Activated CD8-positive, alpha-beta memory T cell treated with anti-CD3 and anti-CD28 coated beads for 36 hours (primary cell): ENCODE measurements around the gene TRIM62. TPM values are rescaled to one million over a fixed set of nuclear protein-coding genes. Genes with fewer than 3 reads are reported as not detected.

ENCODE experiments used
- CTCF ChIA-PET: fragments of 350-600 bp; sonication (Branson Sonifier 250); formaldehyde crosslinking; loops from one replicate; lab custom pipeline; 2021; ENCODE audit warnings: antibody characterized with exemption; lab: Charles Lee
- POLR2A ChIA-PET: fragments of 350-600 bp; sonication (Branson Sonifier 250); formaldehyde crosslinking; loops from one replicate; lab custom pipeline; 2021; ENCODE audit warnings: antibody characterized with exemption; lab: Charles Lee
- total RNA-seq, 2 experiments: library from RNA; stranded (reverse); gene quantifications; one replicate each; pipeline ENCODE4 v1.2.3, GENCODE V29; 2021

TRIM62 gene
- total RNA-seq, 2 experiments from 2014 or later, result 4.5 to 5.3 TPM

DNA sequence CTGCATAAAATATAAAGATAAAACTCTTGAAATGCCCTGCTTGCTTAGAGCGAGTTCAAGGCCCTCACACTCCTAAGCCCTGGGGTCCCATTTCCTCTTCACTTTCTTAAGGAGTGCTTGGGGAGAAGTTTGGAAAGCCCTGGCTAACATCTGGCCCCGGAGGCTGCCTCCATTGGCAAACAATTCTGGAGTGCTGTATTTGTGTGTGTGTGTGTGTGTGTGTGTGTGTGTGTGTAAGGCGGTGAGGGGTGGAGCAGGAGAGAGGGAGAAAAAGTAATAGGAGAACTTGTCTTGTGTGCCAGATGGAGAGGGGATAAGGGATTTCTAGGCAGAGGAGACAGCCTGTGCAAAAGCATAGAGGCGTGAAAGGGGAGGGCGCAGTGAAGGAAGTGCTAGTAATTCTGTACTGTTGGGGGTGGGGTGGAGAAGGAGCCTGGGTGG is 578 bp upstream of the TRIM62 start:
- CTCF ChIA-PET, result no interaction called here
- POLR2A ChIA-PET, result interaction anchor here (0.6 kb wide), 1 partner anchor 86 kb away, joined by 3 read pairs; no protein-coding TSS in a partner anchor

DNA sequence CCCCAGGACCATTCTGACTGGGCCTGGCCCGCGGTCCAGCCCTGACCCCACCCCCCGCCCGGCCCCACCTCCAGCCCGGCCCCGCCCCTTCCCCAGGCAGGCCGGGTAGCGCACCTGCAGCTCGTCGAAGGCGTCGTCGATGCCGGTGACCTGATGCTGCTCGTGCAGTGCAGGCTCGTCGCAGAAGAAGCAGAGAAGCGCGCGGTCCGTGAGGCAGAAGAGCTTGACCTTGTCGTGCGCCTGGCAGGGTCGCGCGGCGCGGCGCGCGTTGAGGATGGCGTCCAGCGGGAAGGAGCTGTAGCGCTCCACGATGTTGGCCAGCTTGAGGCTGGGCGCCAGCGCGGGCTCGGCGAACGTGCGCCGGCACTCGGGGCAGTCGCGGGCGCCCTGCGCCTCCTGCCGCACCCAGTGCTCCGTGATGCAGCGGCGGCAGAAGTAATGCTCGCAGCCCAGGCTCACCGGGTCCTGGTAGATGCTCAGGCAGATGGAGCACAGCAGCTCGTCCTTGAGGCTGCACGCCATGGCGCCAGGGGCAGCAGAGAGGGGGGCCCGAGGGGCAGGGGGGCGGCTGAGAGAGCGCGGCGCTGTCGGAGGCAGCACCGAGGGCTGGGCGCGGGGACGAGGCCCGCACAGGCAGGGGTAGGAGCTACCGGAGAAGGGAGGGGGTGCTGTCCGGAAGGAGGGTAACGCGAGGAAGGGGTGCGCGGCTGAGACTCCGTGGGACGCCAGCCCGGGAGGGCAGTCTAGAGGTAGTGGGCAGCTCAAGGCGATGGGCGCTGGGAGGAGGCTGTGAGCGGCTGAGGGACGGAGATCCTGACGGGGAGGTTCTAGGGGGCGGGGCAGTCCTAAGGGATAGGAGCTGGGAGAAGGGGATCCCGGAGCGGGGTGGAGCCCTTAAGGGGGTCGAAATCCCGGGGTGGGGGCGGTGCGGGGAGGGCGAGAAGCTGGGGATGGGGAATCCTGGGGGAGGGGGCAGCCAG is 642 bp downstream of the TRIM62 start:
- CTCF ChIA-PET, result interaction anchor here (1.1 to 1.5 kb wide), 5 partner anchors 9 to 114 kb away, joined by 4 to 11 read pairs (median 6); no protein-coding TSS in a partner anchor
- POLR2A ChIA-PET, result interaction anchor here (0.6 to 1.6 kb wide), 3 partner anchors 54 to 545 kb away, joined by 7 to 9 read pairs (median 8); no protein-coding TSS in a partner anchor

DNA sequence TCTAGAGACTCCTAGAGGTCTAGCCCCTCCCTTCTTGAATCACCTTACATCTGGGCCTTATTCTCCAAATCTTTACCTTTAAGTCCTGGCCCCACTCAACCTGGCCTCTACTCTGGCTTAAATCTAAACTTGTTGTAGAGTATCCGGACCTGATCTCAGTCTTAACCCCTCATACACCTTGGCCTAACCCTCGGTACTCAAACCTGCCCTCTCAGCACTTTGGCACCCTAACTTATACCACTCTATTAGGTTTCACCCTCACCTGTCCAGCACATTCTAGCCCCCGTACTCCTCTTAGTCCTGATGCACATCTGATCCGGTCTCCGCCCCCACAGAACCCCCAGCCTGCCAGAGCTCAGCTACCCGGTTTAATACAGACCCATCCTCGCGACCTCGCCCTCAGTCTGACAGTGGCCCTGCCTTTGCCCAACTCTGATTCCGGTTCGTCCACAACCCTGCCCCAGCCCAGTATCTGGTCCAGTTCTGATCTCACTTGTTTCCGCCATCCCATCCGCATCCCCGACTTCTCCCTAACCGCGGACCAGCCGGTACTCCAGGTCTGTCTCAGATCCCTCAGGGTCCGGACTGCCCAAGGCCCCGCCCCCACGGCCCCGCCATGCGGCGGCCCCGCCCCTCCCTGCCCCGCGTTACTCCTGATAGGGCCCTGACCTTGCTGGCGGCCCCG is 1.5 kb downstream of the TRIM62 start:
- POLR2A ChIA-PET, result interaction anchor here (1.6 kb wide), 1 partner anchor 53 kb away, joined by 8 read pairs; no protein-coding TSS in a partner anchor
- CTCF ChIA-PET, result interaction anchor here (1.2 to 1.5 kb wide), 3 partner anchors 8 to 53 kb away, joined by 4 to 11 read pairs (median 6); no protein-coding TSS in a partner anchor

DNA sequence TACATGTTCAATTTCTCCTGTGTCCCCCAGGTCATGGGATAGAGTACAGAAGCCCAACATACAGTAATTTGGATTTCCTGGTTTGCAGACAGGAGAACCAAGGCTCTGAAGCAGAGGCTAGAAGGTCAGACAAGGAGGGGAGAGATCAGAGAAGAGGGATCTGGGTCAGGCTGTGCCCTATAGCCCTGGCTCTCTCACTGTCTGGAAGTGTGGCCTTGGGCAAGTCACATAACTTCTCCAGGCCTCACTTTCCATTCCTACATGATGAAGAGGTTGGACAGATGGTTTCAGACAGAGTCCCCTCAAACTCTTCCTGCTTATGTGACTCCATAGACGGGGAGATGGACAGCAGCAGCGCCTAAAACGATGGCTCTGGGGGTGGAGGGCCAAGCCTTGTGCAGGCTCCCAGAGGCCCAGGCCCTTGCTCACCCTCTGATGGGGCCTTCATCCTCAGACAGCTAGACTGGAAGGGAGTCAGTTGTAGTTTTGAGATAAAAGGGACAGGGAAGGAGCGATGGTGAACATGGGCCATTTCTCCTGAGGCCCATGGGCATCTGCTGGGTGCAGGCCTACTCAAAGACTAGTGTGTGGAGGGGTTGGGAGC is 2.9 kb downstream of the TRIM62 start:
- ChIA-PET CTCF (no interaction called here), POLR2A (interaction anchor here (0.8 kb wide), 1 partner anchor 98 kb away, joined by 3 read pairs; no protein-coding TSS in a partner anchor)

DNA sequence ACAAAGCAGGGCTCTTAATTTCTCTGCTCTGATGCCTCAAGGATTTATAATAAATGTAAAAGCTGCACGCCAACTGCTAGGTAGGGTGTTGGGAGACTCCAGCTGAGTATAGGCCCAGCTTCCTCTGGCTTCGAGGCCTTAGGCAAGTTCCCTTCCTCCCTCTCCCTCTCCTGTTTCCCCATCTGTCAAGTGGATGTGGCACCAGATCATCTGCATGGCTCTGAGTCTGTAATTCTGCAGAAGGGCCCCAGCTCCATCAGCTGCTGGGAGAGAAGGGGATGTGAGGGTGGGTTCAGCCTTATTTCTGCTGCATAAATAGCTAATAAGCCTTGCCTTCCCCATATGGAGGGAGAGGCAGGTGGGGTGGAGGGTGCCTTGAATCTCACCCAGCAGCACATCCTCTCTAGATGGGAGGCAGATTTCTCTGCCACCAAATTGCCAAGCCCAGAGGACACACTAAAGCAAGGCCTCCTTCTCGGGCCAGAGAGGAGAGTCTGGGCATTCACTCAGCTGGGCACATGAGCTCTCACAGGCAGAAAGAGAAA is 3.8 kb downstream of the TRIM62 start:
- CTCF ChIA-PET, result no interaction called here
- POLR2A ChIA-PET, result interaction anchor here (0.8 kb wide), 1 partner anchor 99 kb away, joined by 3 read pairs; no protein-coding TSS in a partner anchor

DNA sequence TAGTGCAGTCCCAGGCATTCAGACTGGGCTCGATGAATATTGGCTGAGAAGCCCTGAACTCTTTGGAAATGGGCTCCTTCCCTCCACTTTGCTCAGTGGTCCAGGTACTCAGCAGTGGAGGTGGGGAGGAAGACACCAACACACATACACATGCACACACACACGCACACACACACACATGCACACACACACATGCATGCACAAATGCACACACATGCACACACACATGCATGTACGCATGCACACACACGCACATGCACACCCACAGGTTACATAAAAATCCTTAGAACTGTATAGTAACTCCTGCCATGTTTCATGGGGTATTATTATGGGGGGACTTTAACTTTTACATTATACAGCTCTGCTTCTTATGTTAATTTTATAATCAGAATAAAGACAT is 5.0 kb downstream of the TRIM62 start:
- ChIA-PET POLR2A (no interaction called here), CTCF (no interaction called here)

DNA sequence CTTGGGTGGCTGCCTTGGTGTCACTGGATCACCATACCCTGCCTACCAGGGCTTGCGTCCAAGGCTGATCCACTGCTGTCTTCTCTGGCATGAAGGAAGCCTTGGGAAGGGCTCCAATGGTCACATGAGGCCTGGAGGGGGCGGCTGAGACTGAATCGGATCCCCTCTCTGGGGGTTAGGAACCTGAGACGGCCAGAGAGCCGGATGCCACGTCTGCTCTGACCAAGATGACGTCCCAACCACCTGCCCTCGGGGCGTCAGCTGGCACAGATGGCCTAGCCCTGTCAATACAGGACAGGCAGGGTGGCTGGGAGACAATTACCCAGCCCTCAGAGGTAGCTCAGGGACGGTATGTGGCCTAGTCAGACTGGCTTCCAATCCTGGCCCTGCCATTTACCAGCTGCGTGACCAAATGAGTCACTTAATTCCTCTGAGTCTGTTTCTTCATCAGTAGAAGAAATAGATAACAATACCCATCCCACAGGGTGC is 5.4 kb downstream of the TRIM62 start:
- ChIA-PET POLR2A (interaction anchor here (0.6 kb wide), 1 partner anchor 38 kb away, joined by 6 read pairs; no protein-coding TSS in a partner anchor), CTCF (no interaction called here)

DNA sequence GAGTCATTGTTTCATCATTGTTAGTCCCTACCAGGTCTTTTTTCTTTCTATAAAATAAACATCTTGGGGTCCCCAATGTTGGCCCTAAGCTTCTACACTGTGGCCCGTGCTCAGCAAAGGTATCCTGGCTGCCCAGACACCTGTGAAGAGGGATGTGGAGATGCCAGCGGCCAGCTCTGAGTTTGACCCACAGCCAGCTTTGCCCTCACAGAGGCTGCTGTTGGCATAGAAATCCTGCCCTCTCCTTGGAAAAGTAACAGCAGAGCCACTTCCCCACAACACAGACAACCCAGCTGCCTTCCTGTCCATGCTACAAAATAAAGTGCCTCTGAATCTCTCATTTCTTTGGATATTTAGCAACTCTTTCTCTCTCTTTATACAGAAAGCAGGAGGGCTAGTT is 6.0 kb downstream of the TRIM62 start:
- POLR2A ChIA-PET, result interaction anchor here (0.6 kb wide), 1 partner anchor 38 kb away, joined by 6 read pairs; no protein-coding TSS in a partner anchor

DNA sequence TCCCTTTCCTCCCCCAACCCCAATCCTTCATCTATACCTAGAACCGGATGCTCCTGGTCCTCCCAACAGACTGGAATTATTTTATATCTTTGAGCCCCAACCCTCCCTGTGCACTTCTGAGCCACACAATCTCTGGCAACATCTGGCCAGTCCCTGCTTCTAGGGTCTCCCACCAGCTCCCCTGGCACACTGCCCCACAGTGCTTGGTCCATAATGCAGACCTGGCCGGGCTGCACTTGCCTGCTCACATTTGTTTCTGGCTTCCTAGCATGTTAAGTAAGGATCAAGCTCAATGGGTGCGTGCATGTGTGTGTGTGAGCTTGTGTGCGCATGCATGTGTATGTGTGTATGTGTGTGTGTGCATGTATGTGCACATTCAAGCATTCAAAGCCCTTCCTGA is 8.8 kb downstream of the TRIM62 start:
- POLR2A ChIA-PET, result no interaction called here
- CTCF ChIA-PET, result no interaction called here

More for the DNA sequence above, 6.0 kb downstream of the TRIM62 start:
- CTCF ChIA-PET, result no interaction called here

DNA sequence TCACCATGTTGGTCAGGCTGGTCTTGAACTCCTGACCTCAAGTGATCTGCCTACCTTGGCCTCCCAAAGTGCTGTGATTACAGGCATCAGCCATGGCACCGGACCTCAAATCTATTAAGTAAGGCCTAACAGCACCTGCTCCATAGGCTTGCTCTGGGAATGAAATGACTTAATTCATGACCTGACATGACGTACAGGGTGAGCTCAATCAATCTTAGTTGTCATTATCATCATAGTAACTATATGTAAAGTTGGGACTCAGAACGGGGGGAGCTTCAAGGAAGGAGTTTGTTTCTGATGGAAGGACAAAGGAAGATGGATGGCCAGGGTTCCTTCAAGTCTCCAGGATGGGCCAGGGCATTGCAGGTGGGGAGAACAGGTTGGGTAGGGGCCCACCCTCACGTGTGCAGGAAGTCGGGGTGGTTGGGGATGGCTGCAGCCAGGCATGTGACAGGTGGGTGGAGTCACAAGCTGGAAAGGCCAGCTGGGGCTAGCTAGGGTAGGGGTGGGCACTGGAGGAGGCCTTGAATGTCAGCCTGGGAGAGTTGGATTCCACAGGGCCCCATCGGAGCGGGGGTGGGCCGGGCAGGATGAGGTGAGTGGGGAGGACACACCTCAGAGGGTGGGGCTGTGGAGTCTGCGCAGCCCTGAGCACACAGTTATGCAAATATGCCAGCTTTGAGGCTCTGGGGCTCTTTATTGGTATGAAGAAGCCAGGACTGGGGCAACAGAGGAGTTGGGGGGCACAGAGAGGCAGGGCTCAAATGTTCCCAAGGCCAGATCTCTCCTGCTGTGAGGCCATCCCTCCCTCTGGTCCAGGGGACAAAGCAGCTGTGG is 9.6 kb downstream of the TRIM62 start:
- ChIA-PET CTCF (interaction anchor here (0.6 to 1.2 kb wide), 2 partner anchors 9 to 180 kb away, joined by 3 to 4 read pairs; no protein-coding TSS in a partner anchor), POLR2A (no interaction called here)

DNA sequence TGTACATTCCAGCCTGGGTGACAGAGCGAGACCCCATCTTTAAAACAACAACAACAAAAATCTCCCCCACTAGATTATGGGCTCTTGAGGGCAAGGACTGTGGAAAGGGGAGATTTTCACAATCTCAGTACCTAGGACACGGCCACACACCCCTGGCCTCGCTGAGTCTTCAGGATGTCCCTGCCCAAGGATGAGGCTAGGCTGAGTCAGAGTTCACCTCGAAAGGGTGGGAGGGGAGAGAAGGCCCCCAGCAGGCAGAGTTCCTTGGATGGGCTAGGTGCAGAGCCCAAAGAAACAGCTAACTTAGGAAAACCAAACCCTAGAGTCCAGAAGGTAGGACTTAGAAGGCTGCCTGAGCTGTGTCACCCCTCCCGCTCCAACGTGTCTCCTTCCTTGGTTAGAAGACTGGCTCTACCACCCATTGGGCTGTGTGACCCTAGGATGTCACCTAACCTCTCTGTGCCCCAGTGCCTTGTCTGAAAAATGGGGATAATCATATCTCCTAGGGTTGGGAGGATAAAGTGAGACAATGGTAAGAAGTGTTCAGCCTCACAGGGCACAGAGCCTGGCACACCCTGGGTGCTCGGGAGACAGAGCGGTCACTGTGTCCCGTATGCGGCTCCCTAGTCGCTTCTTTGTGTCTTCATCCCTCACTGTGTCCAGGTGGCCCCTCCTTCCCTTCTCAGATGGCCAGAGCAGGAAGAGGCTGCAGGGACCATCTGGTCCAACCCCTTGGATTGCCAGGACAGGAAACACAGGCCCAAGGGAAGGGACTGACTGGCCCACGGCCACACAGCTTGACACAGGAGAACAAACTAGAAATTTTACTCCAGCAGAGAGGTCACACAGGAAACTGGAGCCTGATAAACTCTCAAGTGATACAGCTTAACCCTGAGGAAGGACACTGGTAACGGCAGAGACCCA is 11.2 kb downstream of the TRIM62 start:
- POLR2A ChIA-PET, result no interaction called here
- CTCF ChIA-PET, result no interaction called here

DNA sequence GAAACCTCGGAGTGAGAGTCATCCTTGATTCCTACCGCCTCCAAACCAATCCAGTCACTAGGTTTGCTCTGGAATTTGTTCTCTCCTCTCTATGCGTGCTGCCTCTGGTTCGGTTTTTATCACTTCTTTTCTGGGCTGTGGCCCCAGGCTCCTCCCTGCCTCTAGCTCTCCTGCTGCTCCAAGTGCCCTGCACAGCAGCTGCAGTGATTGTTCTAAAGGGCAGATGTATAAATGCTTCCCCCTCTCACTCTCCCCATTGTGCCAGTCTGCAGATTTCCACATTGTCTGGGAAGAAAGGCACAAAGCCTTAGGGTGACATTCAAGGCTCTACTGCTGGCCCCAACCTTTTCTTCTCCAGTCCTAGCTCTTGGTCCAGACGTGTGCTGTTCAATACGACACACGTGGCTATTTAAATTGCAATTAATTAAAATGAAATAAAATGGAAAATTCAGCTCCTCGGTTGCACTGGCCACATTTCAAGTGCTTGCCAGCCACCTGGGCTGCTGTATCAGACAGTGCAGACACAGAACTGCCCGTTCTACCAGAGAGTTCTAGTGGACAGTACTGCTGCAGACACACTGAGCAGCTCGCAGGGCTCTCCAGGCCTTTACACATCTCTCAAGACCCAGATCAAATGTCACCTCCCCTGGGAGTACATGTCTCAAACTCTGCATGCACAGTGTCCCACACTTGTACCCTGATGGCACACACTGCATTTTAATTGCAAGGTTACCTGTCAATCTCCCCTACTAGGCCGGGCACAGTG is 12.4 kb downstream of the TRIM62 start:
- ChIA-PET POLR2A (no interaction called here), CTCF (no interaction called here)

DNA sequence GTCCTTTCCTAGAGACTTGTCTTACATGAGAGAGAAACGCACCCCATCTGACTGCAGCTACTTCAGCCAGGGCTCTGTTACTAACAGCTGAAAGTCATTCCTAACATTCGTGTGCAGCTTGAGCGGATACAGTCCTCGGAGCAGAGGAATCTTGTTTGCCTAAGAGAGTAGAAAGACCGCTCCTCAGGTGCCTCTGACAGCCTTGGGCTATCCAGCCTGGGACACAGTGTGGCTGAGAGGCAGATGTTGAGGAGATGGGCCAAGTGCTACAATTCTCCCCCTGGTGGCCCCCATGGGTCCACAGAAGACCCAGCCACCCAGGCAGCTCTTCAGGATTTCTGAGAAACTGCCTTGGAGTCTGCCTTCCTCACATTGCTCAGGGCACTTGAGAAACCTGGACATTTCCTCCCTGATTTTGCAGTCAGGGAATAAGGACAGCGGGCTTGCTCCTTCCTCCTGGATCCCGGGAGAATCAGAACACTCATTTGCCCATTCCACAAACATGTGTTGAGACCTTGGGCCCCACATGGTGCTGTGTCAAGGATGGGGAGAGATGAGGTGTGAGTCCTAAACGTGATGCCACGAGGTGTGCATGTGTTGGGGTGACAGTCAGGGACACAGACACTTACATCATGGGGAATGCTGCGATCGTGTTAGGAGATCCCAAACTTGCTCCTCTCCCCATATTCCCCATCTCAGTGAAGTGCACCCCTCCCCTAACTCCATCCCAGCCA is 13.1 kb downstream of the TRIM62 start:
- CTCF ChIA-PET, result interaction anchor here (0.6 kb wide), 1 partner anchor 324 kb away, joined by 3 read pairs; no protein-coding TSS in a partner anchor
- POLR2A ChIA-PET, result no interaction called here

DNA sequence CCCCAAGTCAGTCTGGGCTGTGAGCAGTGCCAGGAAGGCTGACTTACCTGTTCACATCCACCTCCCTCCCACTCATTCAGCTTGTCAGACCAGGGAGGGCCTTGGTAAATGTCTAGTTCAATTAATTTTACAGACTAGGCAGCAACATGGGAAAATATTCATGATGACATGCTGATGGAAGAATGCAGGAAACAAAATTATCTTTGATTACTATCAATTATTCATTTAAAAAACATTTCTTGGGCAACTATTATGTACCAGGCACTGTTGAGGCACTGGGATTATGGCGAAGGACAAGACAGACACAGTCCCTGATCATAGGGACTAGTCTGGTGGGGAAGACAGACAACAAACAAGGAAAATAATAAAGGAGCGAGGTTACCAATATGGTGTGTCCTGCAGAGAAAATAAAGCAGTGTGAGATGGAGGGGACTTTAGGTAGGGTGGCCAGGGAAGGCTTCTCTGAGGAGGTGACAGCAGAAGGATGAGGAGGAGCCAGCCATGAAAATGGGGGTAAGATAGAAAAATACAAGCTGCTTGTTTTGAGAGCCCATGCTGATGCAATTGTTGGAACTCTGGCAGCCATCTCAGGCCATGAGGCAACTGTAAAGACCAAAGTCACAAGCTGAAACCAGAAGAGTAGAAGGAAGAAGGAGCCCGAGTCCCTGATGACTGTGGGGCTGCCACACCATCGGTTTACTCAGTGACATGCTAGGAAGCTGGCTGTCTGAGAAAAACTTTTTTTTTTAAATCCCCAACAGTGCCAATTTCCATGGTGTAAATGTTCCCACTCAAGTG is 14.0 kb downstream of the TRIM62 start:
- ChIA-PET POLR2A (no interaction called here), CTCF (interaction anchor here (0.6 kb wide), 1 partner anchor 324 kb away, joined by 3 read pairs; no protein-coding TSS in a partner anchor)

DNA sequence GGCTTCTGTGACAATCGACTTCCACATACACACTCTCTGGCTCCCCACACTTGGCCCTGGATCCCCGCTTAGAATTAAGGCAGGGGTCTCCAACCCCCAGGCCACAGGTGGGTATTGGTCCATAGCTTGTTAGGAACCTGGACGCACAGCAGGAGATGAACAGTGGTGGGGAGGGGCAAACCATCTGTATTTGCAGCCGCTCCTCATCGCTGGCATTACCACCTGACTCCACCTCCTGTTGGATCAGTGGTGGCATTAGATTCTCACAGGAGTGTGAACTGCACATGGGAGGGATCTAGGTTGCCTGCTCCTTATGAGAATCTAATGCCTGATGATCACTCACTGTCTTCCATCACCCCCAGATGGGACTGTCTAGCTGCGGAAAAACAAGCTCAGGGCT is 16.0 kb downstream of the TRIM62 start:
- POLR2A ChIA-PET, result no interaction called here
- CTCF ChIA-PET, result no interaction called here
